GM23338 (cell line): Measurements from ENCODE around the gene CNTNAP4. TPM values are rescaled to one million over a fixed set of nuclear protein-coding genes. Genes with fewer than 3 reads are reported as not detected.

Source experiments
- ATAC-seq: fragments of 200-7000 bp; cut with Tn5 transposase; 3 replicates; pipeline ENCODE4 v1.9.1; 2020
- DNase-seq: peaks from one replicate; pipeline ENCODE4 v3.0.0-alpha.2; 2015; ENCODE audit warnings: low spot score
- H2AFZ ChIP-seq: fragments of 200-600 bp; sonication (generic); 2 replicates; pipeline ENCODE4 v1.8.0; 2016; ENCODE audit warnings: antibody characterized with exemption, mild to moderate bottlenecking, moderate library complexity
- H3F3A ChIP-seq: fragments of 200-600 bp; sonication (generic); replicated peaks from 2 replicates; pipeline ENCODE4 v1.8.0; 2017; ENCODE audit warnings: antibody characterized with exemption, mixed run types, low read depth
- H3K27ac ChIP-seq: fragments of 200-600 bp; sonication (generic); 2 replicates; pipeline ENCODE4 v1.6.1; 2016; ENCODE audit warnings: low read depth
- H3K27me3 ChIP-seq: fragments of 200-600 bp; sonication (generic); 2 replicates; pipeline ENCODE4 v1.8.0; 2016; ENCODE audit warnings: mild to moderate bottlenecking, mixed run types, moderate library complexity; ENCODE audit not compliant: insufficient read depth
- H3K36me3 ChIP-seq: fragments of 200-600 bp; sonication (generic); 2 replicates; pipeline ENCODE4 v1.8.0; 2016; ENCODE audit warnings: mild to moderate bottlenecking; ENCODE audit not compliant: insufficient read depth
- H3K4me1 ChIP-seq: fragments of 200-600 bp; sonication (generic); 2 replicates; pipeline ENCODE4 v1.8.0; 2016; ENCODE audit warnings: mild to moderate bottlenecking, moderate library complexity; ENCODE audit not compliant: insufficient read depth
- H3K4me2 ChIP-seq: fragments of 200-600 bp; sonication (generic); 2 replicates; pipeline ENCODE4 v1.7.1; 2017; ENCODE audit warnings: mixed run types
- H3K4me3 ChIP-seq: fragments of 200-600 bp; sonication (generic); 2 replicates; pipeline ENCODE4 v1.6.1; 2016; ENCODE audit warnings: mixed run types
- H3K79me2 ChIP-seq: fragments of 200-600 bp; sonication (generic); replicated peaks from 2 replicates; pipeline ENCODE4 v1.8.0; 2017; ENCODE audit warnings: mild to moderate bottlenecking; ENCODE audit not compliant: insufficient read depth
- H3K9me2 ChIP-seq: fragments of 200-600 bp; sonication (generic); 2 replicates; pipeline ENCODE4 v1.8.0; 2017; ENCODE audit not compliant: insufficient read depth
- H4K20me1 ChIP-seq: fragments of 200-600 bp; sonication (generic); replicated peaks from 2 replicates; pipeline ENCODE4 v1.8.0; 2017; ENCODE audit warnings: mild to moderate bottlenecking; ENCODE audit not compliant: insufficient read depth
- H3K27ac Mint-ChIP-seq: 2 replicates; pipeline ENCODE4 v1.8.0; 2020; ENCODE audit warnings: inconsistent platforms, mild to moderate bottlenecking, moderate library complexity, mixed read lengths
- H3K27me3 Mint-ChIP-seq: 3 replicates; pipeline ENCODE4 v1.8.0; 2022; ENCODE audit warnings: low read depth, mild to moderate bottlenecking, moderate library complexity, mixed read lengths, inconsistent platforms; ENCODE audit not compliant: insufficient read depth, poor library complexity
- H3K36me3 Mint-ChIP-seq: 3 replicates; pipeline ENCODE4 v1.8.0; 2021; ENCODE audit warnings: low read depth, mild to moderate bottlenecking, inconsistent platforms, moderate library complexity, mixed read lengths
- H3K4me1 Mint-ChIP-seq: 3 replicates; pipeline ENCODE4 v1.8.0; 2020; ENCODE audit warnings: mild to moderate bottlenecking, inconsistent platforms, mixed read lengths
- H3K4me3 Mint-ChIP-seq: 3 replicates; pipeline ENCODE4 v1.8.0; 2021; ENCODE audit warnings: moderate library complexity, mild to moderate bottlenecking, inconsistent platforms, mixed read lengths
- H3K9me3 Mint-ChIP-seq: 3 replicates; pipeline ENCODE4 v1.8.0; 2020; ENCODE audit warnings: moderate library complexity, mild to moderate bottlenecking, inconsistent platforms, mixed read lengths
- CREB1 ChIP-seq: fragments of 250-450 bp; sonication (Bioruptor Pico); IDR thresholded peaks from 2 replicates; pipeline ENCODE4 v1.5.0; 2020; ENCODE audit warnings: low read depth, mild to moderate bottlenecking, moderate library complexity
- EZH2 ChIP-seq: fragments of 200-600 bp; sonication (generic); IDR thresholded peaks from one replicate; pipeline ENCODE4 v1.8.0; 2017; ENCODE audit warnings: antibody characterized with exemption, mild to moderate bottlenecking, low read depth; ENCODE audit not compliant: unreplicated experiment
- EZH2phosphoT487 ChIP-seq: fragments of 200-600 bp; sonication (generic); IDR thresholded peaks from one replicate; pipeline ENCODE4 v1.8.1; 2018; ENCODE audit warnings: antibody characterized with exemption; ENCODE audit not compliant: unreplicated experiment
- JUNB ChIP-seq: IDR thresholded peaks from one replicate; pipeline ENCODE4 v1.6.1; 2016; ENCODE audit warnings: antibody characterized with exemption; ENCODE audit not compliant: unreplicated experiment
- NANOG ChIP-seq: IDR thresholded peaks from 2 replicates; pipeline ENCODE4 v1.6.1; 2016; ENCODE audit warnings: antibody characterized with exemption, borderline replicate concordance
- POLR2AphosphoS5 ChIP-seq: IDR thresholded peaks from 2 replicates; pipeline ENCODE4 v1.6.1; 2016; ENCODE audit warnings: antibody characterized with exemption, low read depth
- ZNF331 ChIP-seq: fragments of 250-450 bp; sonication (Bioruptor Pico); IDR thresholded peaks from 2 replicates; pipeline ENCODE4 v1.5.0; 2020; ENCODE audit warnings: low read depth, mild to moderate bottlenecking, moderate library complexity
- polyA plus RNA-seq: library from polyadenylated mRNA; unstranded; fragments of >200 nt; fragmentation: Nextera tagmentation; extraction: Ambion mirVana; gene quantifications from 2 replicates; pipeline ENCODE4 v1.2.1, GENCODE V29; 2016
- total RNA-seq: library from RNA; depleted of rRNA; stranded (reverse); fragments of >200 nt; shearing (Covaris generic); gene quantifications from 2 replicates; pipeline ENCODE4 v1.2.3, GENCODE V29; 2014
- TF ChIP-seq, protein P1 (sequence below): fragments of 250-450 bp; sonication (Bioruptor Pico); IDR thresholded peaks from 2 replicates; pipeline ENCODE4 v1.5.0; 2020; ENCODE audit warnings: mild to moderate bottlenecking, moderate library complexity
- TF ChIP-seq, protein P2 (sequence below): IDR thresholded peaks from 2 replicates; pipeline ENCODE4 v1.6.1; 2016; ENCODE audit warnings: antibody characterized with exemption
- TF ChIP-seq, protein P3 (sequence below), 2 experiments: fragments of 200-600 bp in 1 of 2; sonication (generic) in 1 of 2; conservative IDR thresholded peaks; 2 replicates each; pipeline versions ENCODE4 v1.5.1 to v1.6.1; 2016 to 2017; ENCODE audit warnings: antibody characterized with exemption in 2 of 2, low read depth in 2 of 2, mild to moderate bottlenecking in 2 of 2, moderate library complexity in 1 of 2

CNTNAP4 gene
- total and polyA plus RNA-seq, 2 experiments from 2014 or later, result not detected

DNA sequence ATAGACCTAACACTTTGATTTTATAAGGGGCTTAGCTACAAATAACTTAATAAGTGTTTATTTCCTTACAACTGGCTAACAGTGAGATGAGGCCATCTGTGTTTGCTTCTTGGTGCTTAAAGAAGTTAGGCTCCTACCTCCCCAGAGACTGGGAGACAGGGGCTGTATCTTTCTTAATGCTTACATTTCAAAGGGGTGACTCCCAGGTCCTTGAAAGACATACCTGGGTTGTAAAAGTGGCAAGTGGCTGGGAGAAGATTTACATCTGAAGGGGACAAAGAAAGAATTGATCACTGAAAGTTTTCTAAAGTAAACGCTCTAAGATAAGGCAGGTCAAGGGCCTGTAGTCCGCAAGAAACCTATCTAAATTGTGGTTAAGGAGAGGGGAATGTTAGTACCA is 196.8 kb downstream of the CNTNAP4 start:
- DNase-seq (peak; percentile 69), ATAC-seq (peak; percentile 68; the same call in 2 of the 3 replicates)
- Histone ChIP-seq H3K27ac (no peak overlapping the region), H3F3A (no peaks in the 10 kb centered on the region), H3K4me2 (no peak overlapping the region), H3K27me3 (peaks cover 100% of the 10 kb centered on the region), H3K4me3 (no peak overlapping the region), H4K20me1 (peaks cover 12% of the 10 kb centered on the region; the same call in 1 of the 2 replicates), H2AFZ (no peak overlapping the region), H3K4me1 (no peaks in the 10 kb centered on the region), H3K36me3 (no peaks in the 10 kb centered on the region), H3K9me2 (no peaks in the 10 kb centered on the region), H3K79me2 (no peaks in the 10 kb centered on the region)
- Mint-ChIP-seq H3K27ac (no peak overlapping the region), H3K27me3 (peaks cover 61% of the 10 kb centered on the region), H3K4me3 (no peak overlapping the region), H3K4me1 (no peaks in the 10 kb centered on the region), H3K36me3 (no peaks in the 10 kb centered on the region; the same call in 2 of the 3 replicates), H3K9me3 (peaks cover 65% of the 10 kb centered on the region)
- no peak for TF ChIP-seq EZH2
- peak; percentile 62; the same call in 1 of the 2 replicates for TF ChIP-seq NANOG
- TF ChIP-seq POLR2AphosphoS5, result peak; percentile 22; the same call in 1 of the 2 replicates

DNA sequence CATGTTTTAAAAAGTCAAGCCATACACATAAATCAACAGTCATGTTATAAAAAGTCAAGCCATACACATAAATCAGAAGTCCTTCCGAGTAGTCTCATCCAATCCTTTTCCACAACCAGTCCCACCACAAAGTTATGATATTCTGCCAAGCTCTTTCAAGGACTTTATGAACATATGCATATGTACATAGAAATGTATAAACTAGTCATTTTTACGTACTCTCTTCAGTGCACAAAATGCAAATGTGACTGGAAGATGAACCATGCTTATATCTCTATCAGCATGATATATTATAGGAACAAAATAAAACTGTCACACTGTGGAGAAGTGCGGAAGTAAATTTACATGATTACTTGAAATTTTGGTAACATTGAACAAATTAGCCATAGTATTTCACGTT is 200.9 kb downstream of the CNTNAP4 start:
- no peak overlapping the region for H2AFZ ChIP-seq
- H3K79me2 ChIP-seq, result no peaks in the 10 kb centered on the region
- H3K4me2 ChIP-seq, result no peak overlapping the region
- peaks cover 7% of the 10 kb centered on the region; the same call in 1 of the 2 replicates for H4K20me1 ChIP-seq
- H3K9me2 ChIP-seq, result no peaks in the 10 kb centered on the region
- peaks cover 80% of the 10 kb centered on the region for H3K27me3 ChIP-seq
- Mint-ChIP-seq H3K4me3 (no peak overlapping the region), H3K27ac (no peak overlapping the region), H3K9me3 (peaks cover 65% of the 10 kb centered on the region), H3K36me3 (no peaks in the 10 kb centered on the region), H3K4me1 (no peaks in the 10 kb centered on the region), H3K27me3 (peaks cover 41% of the 10 kb centered on the region)
- H3F3A ChIP-seq, result no peaks in the 10 kb centered on the region
- no peaks in the 10 kb centered on the region for H3K36me3 ChIP-seq
- H3K27ac ChIP-seq, result no peak overlapping the region
- ATAC-seq (no peak), DNase-seq (no peak)
- no peak overlapping the region for H3K4me3 ChIP-seq
- no peaks in the 10 kb centered on the region for H3K4me1 ChIP-seq
- TF ChIP-seq ZNF331 (CRISPR knock-in tag) (no peak), EZH2phosphoT487 (no peak), JUNB (no peak), CREB1 (CRISPR knock-in tag) (no peak), NANOG (no peak), EZH2 (no peak), POLR2AphosphoS5 (no peak)
- TF ChIP-seq, protein P1, sequence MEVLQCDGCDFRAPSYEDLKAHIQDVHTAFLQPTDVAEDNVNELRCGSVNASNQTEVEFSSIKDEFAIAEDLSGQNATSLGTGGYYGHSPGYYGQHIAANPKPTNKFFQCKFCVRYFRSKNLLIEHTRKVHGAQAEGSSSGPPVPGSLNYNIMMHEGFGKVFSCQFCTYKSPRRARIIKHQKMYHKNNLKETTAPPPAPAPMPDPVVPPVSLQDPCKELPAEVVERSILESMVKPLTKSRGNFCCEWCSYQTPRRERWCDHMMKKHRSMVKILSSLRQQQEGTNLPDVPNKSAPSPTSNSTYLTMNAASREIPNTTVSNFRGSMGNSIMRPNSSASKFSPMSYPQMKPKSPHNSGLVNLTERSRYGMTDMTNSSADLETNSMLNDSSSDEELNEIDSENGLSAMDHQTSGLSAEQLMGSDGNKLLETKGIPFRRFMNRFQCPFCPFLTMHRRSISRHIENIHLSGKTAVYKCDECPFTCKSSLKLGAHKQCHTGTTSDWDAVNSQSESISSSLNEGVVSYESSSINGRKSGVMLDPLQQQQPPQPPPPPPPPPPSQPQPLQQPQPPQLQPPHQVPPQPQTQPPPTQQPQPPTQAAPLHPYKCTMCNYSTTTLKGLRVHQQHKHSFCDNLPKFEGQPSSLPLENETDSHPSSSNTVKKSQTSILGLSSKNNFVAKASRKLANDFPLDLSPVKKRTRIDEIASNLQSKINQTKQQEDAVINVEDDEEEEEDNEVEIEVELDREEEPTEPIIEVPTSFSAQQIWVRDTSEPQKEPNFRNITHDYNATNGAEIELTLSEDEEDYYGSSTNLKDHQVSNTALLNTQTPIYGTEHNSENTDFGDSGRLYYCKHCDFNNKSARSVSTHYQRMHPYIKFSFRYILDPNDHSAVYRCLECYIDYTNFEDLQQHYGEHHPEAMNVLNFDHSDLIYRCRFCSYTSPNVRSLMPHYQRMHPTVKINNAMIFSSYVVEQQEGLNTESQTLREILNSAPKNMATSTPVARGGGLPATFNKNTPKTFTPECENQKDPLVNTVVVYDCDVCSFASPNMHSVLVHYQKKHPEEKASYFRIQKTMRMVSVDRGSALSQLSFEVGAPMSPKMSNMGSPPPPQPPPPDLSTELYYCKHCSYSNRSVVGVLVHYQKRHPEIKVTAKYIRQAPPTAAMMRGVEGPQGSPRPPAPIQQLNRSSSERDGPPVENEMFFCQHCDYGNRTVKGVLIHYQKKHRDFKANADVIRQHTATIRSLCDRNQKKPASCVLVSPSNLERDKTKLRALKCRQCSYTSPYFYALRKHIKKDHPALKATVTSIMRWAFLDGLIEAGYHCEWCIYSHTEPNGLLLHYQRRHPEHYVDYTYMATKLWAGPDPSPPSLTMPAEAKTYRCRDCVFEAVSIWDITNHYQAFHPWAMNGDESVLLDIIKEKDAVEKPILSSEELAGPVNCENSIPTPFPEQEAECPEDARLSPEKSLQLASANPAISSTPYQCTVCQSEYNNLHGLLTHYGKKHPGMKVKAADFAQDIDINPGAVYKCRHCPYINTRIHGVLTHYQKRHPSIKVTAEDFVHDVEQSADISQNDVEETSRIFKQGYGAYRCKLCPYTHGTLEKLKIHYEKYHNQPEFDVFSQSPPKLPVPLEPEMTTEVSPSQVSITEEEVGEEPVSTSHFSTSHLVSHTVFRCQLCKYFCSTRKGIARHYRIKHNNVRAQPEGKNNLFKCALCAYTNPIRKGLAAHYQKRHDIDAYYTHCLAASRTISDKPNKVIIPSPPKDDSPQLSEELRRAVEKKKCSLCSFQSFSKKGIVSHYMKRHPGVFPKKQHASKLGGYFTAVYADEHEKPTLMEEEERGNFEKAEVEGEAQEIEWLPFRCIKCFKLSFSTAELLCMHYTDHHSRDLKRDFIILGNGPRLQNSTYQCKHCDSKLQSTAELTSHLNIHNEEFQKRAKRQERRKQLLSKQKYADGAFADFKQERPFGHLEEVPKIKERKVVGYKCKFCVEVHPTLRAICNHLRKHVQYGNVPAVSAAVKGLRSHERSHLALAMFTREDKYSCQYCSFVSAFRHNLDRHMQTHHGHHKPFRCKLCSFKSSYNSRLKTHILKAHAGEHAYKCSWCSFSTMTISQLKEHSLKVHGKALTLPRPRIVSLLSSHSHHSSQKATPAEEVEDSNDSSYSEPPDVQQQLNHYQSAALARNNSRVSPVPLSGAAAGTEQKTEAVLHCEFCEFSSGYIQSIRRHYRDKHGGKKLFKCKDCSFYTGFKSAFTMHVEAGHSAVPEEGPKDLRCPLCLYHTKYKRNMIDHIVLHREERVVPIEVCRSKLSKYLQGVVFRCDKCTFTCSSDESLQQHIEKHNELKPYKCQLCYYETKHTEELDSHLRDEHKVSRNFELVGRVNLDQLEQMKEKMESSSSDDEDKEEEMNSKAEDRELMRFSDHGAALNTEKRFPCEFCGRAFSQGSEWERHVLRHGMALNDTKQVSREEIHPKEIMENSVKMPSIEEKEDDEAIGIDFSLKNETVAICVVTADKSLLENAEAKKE (CRISPR knock-in tag), result no peak
- TF ChIP-seq, protein P2, sequence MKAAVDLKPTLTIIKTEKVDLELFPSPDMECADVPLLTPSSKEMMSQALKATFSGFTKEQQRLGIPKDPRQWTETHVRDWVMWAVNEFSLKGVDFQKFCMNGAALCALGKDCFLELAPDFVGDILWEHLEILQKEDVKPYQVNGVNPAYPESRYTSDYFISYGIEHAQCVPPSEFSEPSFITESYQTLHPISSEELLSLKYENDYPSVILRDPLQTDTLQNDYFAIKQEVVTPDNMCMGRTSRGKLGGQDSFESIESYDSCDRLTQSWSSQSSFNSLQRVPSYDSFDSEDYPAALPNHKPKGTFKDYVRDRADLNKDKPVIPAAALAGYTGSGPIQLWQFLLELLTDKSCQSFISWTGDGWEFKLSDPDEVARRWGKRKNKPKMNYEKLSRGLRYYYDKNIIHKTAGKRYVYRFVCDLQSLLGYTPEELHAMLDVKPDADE, result no peak
- TF ChIP-seq, protein P3, sequence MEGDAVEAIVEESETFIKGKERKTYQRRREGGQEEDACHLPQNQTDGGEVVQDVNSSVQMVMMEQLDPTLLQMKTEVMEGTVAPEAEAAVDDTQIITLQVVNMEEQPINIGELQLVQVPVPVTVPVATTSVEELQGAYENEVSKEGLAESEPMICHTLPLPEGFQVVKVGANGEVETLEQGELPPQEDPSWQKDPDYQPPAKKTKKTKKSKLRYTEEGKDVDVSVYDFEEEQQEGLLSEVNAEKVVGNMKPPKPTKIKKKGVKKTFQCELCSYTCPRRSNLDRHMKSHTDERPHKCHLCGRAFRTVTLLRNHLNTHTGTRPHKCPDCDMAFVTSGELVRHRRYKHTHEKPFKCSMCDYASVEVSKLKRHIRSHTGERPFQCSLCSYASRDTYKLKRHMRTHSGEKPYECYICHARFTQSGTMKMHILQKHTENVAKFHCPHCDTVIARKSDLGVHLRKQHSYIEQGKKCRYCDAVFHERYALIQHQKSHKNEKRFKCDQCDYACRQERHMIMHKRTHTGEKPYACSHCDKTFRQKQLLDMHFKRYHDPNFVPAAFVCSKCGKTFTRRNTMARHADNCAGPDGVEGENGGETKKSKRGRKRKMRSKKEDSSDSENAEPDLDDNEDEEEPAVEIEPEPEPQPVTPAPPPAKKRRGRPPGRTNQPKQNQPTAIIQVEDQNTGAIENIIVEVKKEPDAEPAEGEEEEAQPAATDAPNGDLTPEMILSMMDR (conservative IDR thresholded peaks at IDR 0.05; ENCODE audit: low read depth in 2 of 2), result no peak
